Skeletal muscle satellite cell (primary cell): ENCODE results near the gene PIK3R1.
A peak's percentile ranks its signal among the peaks of the same experiment; 100 is the strongest.

Experiments used
- H3K27me3 ChIP-seq: 2 replicates; pipeline ENCODE4 v1.7.0; 2013; ENCODE audit warnings: low read length; ENCODE audit not compliant: control insufficient read depth, insufficient read depth
- H3K36me3 ChIP-seq: 2 replicates; pipeline ENCODE4 v1.7.0; 2013; ENCODE audit warnings: mild to moderate bottlenecking, control low read depth, low read length; ENCODE audit not compliant: insufficient read depth
- H3K4me1 ChIP-seq: 2 replicates; pipeline ENCODE4 v1.7.0; 2013; ENCODE audit warnings: low read length; ENCODE audit not compliant: control insufficient read depth, insufficient read depth
- H3K4me2 ChIP-seq: 2 replicates; pipeline ENCODE4 v1.7.0; 2013; ENCODE audit warnings: mild to moderate bottlenecking, low read length
- H3K4me3 ChIP-seq: 2 replicates; pipeline ENCODE4 v1.7.0; 2013; ENCODE audit warnings: low read length
- H3K9ac ChIP-seq: 2 replicates; pipeline ENCODE4 v1.7.0; 2013; ENCODE audit warnings: mild to moderate bottlenecking, low read depth, low read length, moderate library complexity
- H3K9me3 ChIP-seq: replicated peaks from 2 replicates; pipeline ENCODE4 v1.7.0; 2013; ENCODE audit warnings: mild to moderate bottlenecking, control low read depth, low read length

PIK3R1 gene

DNA sequence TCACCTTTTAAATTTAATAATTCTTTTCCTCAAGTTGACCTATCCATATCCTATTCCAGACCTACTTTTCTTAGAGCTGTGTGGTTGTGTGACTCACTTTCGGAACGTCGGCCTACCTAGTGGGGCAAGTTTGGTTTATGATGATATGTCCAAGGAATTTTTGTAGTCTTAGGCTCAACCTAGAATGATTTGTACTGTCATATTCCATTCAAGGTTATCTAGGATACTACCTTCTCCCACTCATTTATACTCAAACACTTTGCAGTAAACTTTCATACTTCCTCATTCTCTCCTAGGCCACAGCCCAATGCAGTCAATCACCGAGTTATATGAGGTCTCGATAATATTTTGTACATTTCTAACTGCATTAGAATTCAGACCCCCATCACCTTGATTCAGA lies 61.9 kb downstream of the PIK3R1 start:
- Histone ChIP-seq H3K36me3 (peaks cover 79% of the 10 kb centered on the region), H3K4me3 (no peak overlapping the region), H3K27me3 (no peaks in the 10 kb centered on the region), H3K4me1 (peaks cover 12% of the 10 kb centered on the region), H3K4me2 (no peak overlapping the region), H3K9me3 (no peaks in the 10 kb centered on the region), H3K9ac (no peak overlapping the region)

DNA sequence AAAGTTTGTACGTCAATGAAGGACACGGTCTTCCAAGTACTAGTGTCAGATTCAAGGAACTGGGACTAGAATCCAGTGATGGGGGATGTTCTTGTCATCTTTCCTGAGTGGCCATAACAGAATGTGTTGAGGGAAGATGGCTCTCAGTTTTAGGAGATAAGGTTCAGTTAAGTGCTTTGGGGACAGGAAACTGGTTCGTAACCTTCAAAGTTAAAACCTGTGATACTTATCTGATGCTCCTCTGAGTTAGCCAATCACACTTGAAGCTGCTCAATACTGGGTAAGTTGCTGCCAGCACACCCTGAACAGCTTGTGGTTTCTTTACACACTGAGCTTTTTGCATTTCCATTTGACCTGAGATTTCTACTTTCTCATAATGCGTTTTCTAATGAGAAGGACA lies 64.4 kb downstream of the PIK3R1 start:
- Histone ChIP-seq H3K4me1 (peaks cover 12% of the 10 kb centered on the region), H3K4me2 (no peak overlapping the region), H3K9ac (no peak overlapping the region), H3K4me3 (no peak overlapping the region), H3K9me3 (no peaks in the 10 kb centered on the region), H3K36me3 (peaks cover 82% of the 10 kb centered on the region), H3K27me3 (no peaks in the 10 kb centered on the region)

DNA sequence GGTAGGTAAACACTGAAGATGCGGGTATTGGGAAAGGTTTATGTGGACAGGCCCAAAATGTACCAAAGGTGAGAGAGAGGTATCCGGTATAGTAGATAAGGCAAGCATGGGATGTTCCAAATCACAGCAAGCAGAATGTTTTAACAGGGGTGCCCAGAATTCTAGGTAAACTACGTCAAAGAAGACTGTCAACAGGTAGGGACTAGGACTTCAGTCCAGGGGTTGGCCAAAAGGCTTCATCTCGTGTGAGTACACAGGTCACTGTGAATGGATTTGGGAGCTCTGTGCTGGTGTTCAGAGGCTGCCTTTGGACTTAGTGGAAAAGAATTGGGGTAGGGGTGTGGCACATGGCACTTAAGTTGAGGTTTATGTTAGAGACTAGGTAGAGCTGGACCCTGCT lies 66.4 kb downstream of the PIK3R1 start:
- Histone ChIP-seq H3K36me3 (peaks cover 63% of the 10 kb centered on the region), H3K4me3 (no peak overlapping the region), H3K4me1 (peaks cover 18% of the 10 kb centered on the region), H3K9me3 (no peaks in the 10 kb centered on the region), H3K27me3 (no peaks in the 10 kb centered on the region), H3K4me2 (no peak overlapping the region), H3K9ac (no peak overlapping the region)

DNA sequence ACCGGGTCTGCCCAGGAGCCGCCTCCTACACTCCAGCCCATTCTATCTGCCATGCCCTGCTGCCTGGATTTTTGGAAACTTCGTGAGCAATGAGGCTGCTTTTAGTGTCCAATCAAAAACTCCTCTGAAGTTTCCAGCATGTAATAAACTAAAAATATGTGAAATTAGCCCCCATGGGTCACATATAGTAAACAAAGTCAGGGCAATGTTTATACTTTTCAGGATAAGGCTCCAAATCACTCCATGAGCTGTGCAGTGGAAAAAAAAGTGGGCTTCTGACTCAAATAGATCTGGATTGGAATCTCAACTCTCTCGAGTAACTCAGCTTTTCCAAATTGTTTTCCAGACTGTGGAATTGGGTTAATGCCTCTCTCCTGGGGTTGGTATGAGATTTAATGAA lies 68.2 kb downstream of the PIK3R1 start:
- Histone ChIP-seq H3K9ac (no peak overlapping the region), H3K9me3 (no peaks in the 10 kb centered on the region), H3K36me3 (peaks cover 51% of the 10 kb centered on the region), H3K4me1 (peaks cover 20% of the 10 kb centered on the region), H3K27me3 (no peaks in the 10 kb centered on the region), H3K4me2 (no peak overlapping the region), H3K4me3 (no peak overlapping the region)

DNA sequence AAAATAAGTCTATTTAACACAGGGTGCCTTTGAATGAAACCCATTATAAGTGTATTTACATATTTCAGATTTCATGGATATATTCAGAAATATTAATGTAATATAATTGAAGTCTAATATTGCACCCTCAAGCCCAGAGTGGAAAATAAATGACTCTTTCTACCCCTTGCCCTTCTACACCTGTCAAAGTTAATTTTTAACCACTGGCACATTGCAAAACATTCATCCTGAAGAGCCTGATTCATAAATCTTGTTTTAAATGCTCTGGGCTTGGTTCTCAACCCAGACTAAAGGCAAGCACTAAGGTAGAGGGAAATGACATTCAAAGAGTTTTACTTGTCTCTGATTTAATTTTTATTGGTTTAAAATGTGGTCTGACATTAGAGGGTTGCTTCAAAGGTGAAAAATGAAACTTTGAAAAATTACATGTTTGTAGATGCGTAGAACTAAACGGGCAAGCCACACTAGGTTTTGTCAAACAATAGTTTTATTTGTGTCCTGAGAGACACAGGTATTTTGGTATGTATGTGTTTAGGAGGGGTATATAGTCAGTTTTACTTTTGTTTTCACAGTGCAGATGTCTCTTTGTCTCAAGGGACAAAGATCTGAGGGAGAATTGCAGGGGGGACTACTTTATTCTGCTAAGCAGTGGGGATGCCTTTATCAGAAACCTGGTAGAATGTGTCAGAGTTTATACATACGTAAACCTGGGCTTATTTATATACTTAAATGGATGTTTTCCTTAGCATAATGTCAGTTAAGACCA lies 69.7 kb downstream of the PIK3R1 start:
- no peak overlapping the region for H3K4me2 ChIP-seq
- no peaks in the 10 kb centered on the region for H3K27me3 ChIP-seq
- H3K36me3 ChIP-seq: peaks cover 37% of the 10 kb centered on the region
- peaks cover 28% of the 10 kb centered on the region for H3K4me1 ChIP-seq
- peak overlapping the region; percentile 12 for H3K9ac ChIP-seq
- no peaks in the 10 kb centered on the region for H3K9me3 ChIP-seq
- H3K4me3 ChIP-seq: no peak overlapping the region

DNA sequence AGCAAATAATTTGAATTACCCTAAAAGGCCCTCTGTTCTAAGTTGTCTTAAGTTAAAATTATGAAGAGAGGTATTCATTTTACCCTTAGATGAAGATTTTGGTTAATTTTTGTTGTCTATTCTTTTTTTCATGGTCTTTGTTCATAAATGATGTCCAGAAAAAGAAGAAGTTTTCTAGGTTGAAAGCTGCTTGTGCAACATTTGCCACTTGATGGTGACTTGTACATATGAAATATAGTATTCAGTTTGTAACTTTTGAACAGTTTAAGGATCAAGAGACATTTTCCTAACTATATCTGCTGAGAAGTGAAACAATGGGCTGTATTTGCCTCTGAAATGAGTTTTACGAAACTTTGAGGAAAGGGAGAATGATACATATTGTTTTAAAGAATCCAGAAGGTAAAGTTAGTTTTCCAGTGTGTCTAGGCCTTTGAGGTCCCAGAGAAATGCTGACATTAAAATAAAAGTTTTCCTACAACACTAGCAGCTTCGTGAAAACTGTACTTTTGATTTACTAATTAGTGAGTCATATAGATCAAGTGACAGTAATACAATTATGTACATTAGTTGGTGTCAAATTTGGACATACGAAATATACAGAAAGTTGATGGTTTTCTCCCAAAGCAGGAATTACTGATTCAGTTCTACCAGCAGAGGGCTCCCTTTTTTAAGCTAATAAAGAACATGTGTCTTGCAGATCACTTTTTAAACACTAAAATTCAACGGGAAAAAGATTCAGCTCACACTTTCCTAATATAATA lies 70.5 kb downstream of the PIK3R1 start:
- H3K4me3 ChIP-seq: no peak overlapping the region
- H3K4me1 ChIP-seq: peaks cover 30% of the 10 kb centered on the region
- no peak overlapping the region for H3K4me2 ChIP-seq
- peaks cover 30% of the 10 kb centered on the region for H3K36me3 ChIP-seq
- no peaks in the 10 kb centered on the region for H3K9me3 ChIP-seq
- H3K9ac ChIP-seq: peak overlapping the region; percentile 12
- no peaks in the 10 kb centered on the region for H3K27me3 ChIP-seq

DNA sequence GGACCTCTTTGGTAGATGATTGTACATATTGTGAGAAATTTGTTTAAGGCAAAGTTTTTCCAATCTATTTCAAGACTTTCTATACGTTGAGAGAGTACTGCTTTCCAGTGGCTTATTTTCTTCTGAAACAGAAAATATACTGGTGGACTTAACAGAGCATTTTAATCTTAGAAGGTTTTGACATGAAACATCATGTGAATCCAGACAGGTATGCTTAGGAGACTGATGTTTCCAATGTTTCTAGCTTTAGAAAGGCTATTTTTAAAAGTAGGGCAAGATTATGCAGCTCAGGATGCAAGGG lies 71.0 kb downstream of the PIK3R1 start:
- H3K4me3 ChIP-seq: no peak overlapping the region
- H3K4me2 ChIP-seq: no peak overlapping the region
- no peak overlapping the region for H3K9ac ChIP-seq
- no peaks in the 10 kb centered on the region for H3K9me3 ChIP-seq
- H3K4me1 ChIP-seq: peaks cover 35% of the 10 kb centered on the region
- no peaks in the 10 kb centered on the region for H3K27me3 ChIP-seq
- H3K36me3 ChIP-seq: peaks cover 27% of the 10 kb centered on the region

DNA sequence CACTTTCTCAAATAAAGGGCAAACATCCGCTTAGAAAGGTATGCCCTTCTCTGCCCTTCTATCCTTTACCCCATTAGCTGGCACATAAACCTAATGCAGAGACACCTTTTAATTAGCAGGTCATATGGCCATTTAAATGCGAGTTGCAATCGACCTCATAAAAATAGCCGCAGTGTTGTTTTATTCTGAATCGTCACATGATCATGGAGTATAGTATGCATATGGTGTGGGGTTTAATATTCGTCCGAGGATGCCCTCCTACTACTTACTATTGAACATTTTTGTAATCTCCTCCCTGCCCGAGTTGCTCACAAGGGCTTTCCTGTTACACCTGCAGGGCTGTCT lies 72.0 kb downstream of the PIK3R1 start:
- Histone ChIP-seq H3K36me3 (peaks cover 19% of the 10 kb centered on the region), H3K9me3 (no peaks in the 10 kb centered on the region), H3K9ac (no peak overlapping the region), H3K4me2 (peak overlapping the region; percentile 97), H3K4me3 (peak overlapping the region; percentile 73), H3K27me3 (no peaks in the 10 kb centered on the region), H3K4me1 (peaks cover 45% of the 10 kb centered on the region)

DNA sequence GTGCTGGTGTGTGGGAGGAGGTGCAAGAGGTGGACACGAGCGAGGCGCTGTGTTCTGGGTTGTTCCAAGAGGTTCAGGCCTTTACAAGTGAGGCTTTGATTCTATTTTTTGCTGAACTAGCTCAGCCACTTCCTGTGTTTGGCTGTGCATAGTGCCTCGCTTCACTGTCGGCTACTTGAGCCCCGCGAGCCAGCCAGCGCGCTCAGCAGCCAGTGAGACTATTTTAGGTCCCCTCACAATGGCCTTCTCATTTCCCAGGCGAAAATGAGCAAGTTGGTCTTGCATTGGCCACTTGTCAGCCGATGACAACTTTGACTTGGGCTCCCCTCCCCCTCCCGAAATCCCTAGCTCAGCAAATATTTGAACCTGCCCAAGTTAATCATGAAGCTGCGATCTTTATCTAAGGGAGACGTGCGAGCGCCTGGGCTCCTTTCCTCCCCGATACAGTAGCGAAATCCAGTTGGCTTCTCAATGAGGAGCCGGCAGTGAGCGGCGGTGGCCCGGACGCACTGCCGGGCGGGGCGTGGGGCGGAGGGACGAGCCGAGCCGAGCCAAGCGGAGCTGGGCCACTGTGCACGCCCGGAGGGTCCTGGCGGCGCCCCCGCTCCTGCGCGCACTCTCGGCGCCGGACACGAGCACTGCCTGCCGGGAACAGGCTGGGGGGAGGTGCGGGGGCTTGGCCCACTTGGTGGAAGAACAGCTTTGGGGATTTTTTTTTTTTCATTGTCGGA lies 72.6 kb downstream of the PIK3R1 start:
- H3K4me2 ChIP-seq: peak overlapping the region; percentile 97
- peaks cover 46% of the 10 kb centered on the region for H3K4me1 ChIP-seq
- H3K9ac ChIP-seq: peak overlapping the region; percentile 77
- H3K36me3 ChIP-seq: peaks cover 20% of the 10 kb centered on the region
- H3K9me3 ChIP-seq: no peaks in the 10 kb centered on the region
- H3K4me3 ChIP-seq: peak overlapping the region; percentile 73
- no peaks in the 10 kb centered on the region for H3K27me3 ChIP-seq

DNA sequence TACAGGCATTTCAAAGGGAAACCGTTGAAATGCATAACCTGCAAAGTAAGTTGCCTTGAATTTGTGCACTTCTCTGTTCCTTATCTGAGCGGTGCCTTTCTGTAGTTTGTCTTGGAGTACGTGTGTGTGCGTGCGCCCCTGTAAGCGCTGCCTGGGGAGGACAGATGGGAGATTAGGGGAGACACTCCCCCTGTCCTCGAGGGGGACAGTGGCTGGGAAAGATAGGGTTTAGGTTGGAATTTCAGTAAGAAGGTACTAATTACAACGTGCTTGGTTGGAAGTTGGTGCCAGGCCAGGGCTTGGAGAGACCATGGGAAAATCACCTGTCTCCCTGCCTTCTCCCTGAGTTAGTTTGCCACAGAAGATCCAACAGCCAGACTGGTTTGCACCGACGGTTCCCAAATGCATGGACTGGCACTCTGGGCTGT lies 73.2 kb downstream of the PIK3R1 start:
- no peaks in the 10 kb centered on the region for H3K9me3 ChIP-seq
- peak overlapping the region; percentile 73 for H3K4me3 ChIP-seq
- H3K9ac ChIP-seq: peak overlapping the region; percentile 77
- peak overlapping the region; percentile 97 for H3K4me2 ChIP-seq
- H3K36me3 ChIP-seq: peaks cover 21% of the 10 kb centered on the region
- peaks cover 46% of the 10 kb centered on the region for H3K4me1 ChIP-seq
- H3K27me3 ChIP-seq: no peaks in the 10 kb centered on the region

DNA sequence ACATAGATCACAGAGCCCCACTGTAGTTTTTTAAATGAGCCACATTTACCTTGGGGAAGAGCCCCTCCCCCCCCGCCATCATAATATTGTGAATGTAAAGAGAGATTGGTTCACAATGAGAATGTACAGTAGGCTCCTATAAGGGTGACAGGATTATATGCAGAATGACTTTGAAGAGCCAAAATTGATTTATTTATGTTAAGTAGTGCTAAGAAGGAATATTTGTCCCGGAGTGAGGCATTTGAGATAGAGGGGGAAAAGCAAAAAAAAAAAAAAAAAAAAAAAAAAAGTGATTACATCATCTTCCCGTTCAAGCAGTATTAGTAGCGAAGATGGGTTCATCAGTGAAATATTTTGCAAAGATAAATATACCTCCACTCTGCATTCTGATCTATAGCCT lies 73.9 kb downstream of the PIK3R1 start:
- Histone ChIP-seq H3K27me3 (no peaks in the 10 kb centered on the region), H3K9me3 (no peaks in the 10 kb centered on the region), H3K36me3 (peaks cover 26% of the 10 kb centered on the region), H3K4me3 (no peak overlapping the region), H3K4me2 (peak overlapping the region; percentile 97), H3K9ac (no peak overlapping the region), H3K4me1 (peaks cover 46% of the 10 kb centered on the region)
